Measurements from ENCODE around the gene TEAD1. TPM values are rescaled to one million over a fixed set of nuclear protein-coding genes. Genes with fewer than 3 reads are reported as not detected.

TEAD1 gene
- polyA plus RNA-seq, 1 donor (not counting 4 experiments of a cell fraction or from before 2014, with no cell fraction given): 32.7 TPM

- H2AFZ ChIP-seq (ENCODE audit: control insufficient read depth, low read length): no peak overlapping the region
- dilution Hi-C loops (cut with MboI; ENCODE audit: extremely low pct_ligation_motif_present, low sequenced_read_pairs): no loop called here
- peaks cover 17% of the 10 kb centered on the region for H4K20me1 ChIP-seq (ENCODE audit: control insufficient read depth, extremely low read depth, insufficient read depth, low read length)
- DNase-seq (ENCODE audit: low read depth, low spot score) (no peak), FAIRE-seq (no peak)
- H3K4me3 ChIP-seq (ENCODE audit: control insufficient read depth in 2 of 3, extremely low read depth in 1 of 3, insufficient read depth in 2 of 3, low read depth in 1 of 3, low read length in 3 of 3): no peak overlapping the region
- H3K9ac ChIP-seq (ENCODE audit: control insufficient read depth, extremely low read depth, insufficient read depth, low read length): no peak overlapping the region
- peaks cover 43% of the 10 kb centered on the region for H3K4me1 ChIP-seq (ENCODE audit: control insufficient read depth, extremely low read depth, insufficient read depth, low read length)
- no peak for TF ChIP-seq EZH2 (IDR thresholded peaks at IDR 0.05; ENCODE audit: low read length)
- no peak for TF ChIP-seq CTCF (optimal IDR thresholded peaks at IDR 0.05 in 1 of 3, IDR thresholded peaks at IDR 0.05 in 1 of 3, conservative IDR thresholded peaks at IDR 0.05 in 1 of 3; ENCODE audit: extremely low read depth in 1 of 3, insufficient read depth in 2 of 3, low read length in 3 of 3)
- no peak overlapping the region for H3K27ac ChIP-seq (ENCODE audit: control insufficient read depth, insufficient read depth, low read length)
- peaks cover 4% of the 10 kb centered on the region for H3K9me1 ChIP-seq (ENCODE audit: control insufficient read depth, extremely low read depth, insufficient read depth, low read length)
- no peak overlapping the region for H3K4me2 ChIP-seq (ENCODE audit: control insufficient read depth, extremely low read depth, insufficient read depth, low read depth, low read length)
- H3K36me3 ChIP-seq (ENCODE audit: control insufficient read depth in 2 of 2, extremely low read depth in 1 of 2, insufficient read depth in 2 of 2, low read length in 2 of 2): peaks cover 3% of the 10 kb centered on the region in 2 experiments
- no peaks in the 10 kb centered on the region for H3K27me3 ChIP-seq (ENCODE audit: control insufficient read depth, extremely low read depth, insufficient read depth, low read length)
- no peaks in the 10 kb centered on the region for H3K9me3 ChIP-seq (ENCODE audit: control insufficient read depth, low read depth, low read length)
- H3K79me2 ChIP-seq (ENCODE audit: control insufficient read depth, insufficient read depth, low read length): peaks cover 92% of the 10 kb centered on the region
Measured at GRCh38 chr11:12756454-12756806, 82.2 kb downstream of the TEAD1 start.

- Histone ChIP-seq H3K79me2 (ENCODE audit: control insufficient read depth, insufficient read depth, low read length) (peaks cover 93% of the 10 kb centered on the region), H3K9me1 (ENCODE audit: control insufficient read depth, extremely low read depth, insufficient read depth, low read length) (peaks cover 4% of the 10 kb centered on the region), H3K27ac (ENCODE audit: control insufficient read depth, insufficient read depth, low read length) (no peak overlapping the region), H3K4me3 (ENCODE audit: control insufficient read depth in 2 of 3, extremely low read depth in 1 of 3, insufficient read depth in 2 of 3, low read depth in 1 of 3, low read length in 3 of 3) (no peak overlapping the region), H3K9me3 (ENCODE audit: control insufficient read depth, low read depth, low read length) (no peaks in the 10 kb centered on the region), H3K4me2 (ENCODE audit: control insufficient read depth, extremely low read depth, insufficient read depth, low read depth, low read length) (no peak overlapping the region), H3K36me3 (ENCODE audit: control insufficient read depth in 2 of 2, extremely low read depth in 1 of 2, insufficient read depth in 2 of 2, low read length in 2 of 2) (peaks cover under 1% of the 10 kb centered on the region in 2 experiments), H3K27me3 (ENCODE audit: control insufficient read depth, extremely low read depth, insufficient read depth, low read length) (no peaks in the 10 kb centered on the region), H2AFZ (ENCODE audit: control insufficient read depth, low read length) (no peak overlapping the region), H3K4me1 (ENCODE audit: control insufficient read depth, extremely low read depth, insufficient read depth, low read length) (peaks cover 44% of the 10 kb centered on the region), H3K9ac (ENCODE audit: control insufficient read depth, extremely low read depth, insufficient read depth, low read length) (no peak overlapping the region), H4K20me1 (ENCODE audit: control insufficient read depth, extremely low read depth, insufficient read depth, low read length) (peaks cover 19% of the 10 kb centered on the region)
- no peak for TF ChIP-seq EZH2 (IDR thresholded peaks at IDR 0.05; ENCODE audit: low read length)
- TF ChIP-seq CTCF (optimal IDR thresholded peaks at IDR 0.05 in 1 of 3, IDR thresholded peaks at IDR 0.05 in 1 of 3, conservative IDR thresholded peaks at IDR 0.05 in 1 of 3; ENCODE audit: extremely low read depth in 1 of 3, insufficient read depth in 2 of 3, low read length in 3 of 3): no peak
- FAIRE-seq: no peak
- dilution Hi-C loops (cut with MboI; ENCODE audit: extremely low pct_ligation_motif_present, low sequenced_read_pairs): no loop called here
- DNase-seq (ENCODE audit: low read depth, low spot score): no peak
Measured at GRCh38 chr11:12756867-12757266, 82.6 kb downstream of the TEAD1 start.
